ENCODE measurements around the gene AIPL1. TPM values are rescaled to one million over a fixed set of nuclear protein-coding genes. Genes with fewer than 3 reads are reported as not detected.

Gene AIPL1
- total RNA-seq, 1 donor from 2014 or later: 2.2 TPM

DNA sequence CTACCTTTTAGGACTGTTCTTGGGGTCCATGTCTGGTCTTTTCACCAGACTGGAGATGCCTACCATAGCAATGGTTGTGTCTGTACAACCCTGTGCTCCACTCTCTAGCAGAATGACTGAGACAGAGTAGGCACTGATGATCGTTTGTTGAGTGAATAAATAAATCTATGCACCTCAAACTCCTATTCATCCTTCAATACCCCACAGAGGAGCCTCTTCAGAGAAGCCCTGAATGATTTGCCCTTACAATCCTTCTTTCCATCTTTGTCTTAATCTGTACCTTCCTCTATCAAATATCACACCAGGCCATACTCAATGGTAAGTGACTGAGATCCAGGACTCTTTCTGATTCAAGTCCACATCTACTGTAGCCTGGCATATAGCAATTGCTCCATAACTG lies 32.6 kb upstream of the AIPL1 start:
- no peak for DNase-seq (ENCODE audit: low spot score)

DNA sequence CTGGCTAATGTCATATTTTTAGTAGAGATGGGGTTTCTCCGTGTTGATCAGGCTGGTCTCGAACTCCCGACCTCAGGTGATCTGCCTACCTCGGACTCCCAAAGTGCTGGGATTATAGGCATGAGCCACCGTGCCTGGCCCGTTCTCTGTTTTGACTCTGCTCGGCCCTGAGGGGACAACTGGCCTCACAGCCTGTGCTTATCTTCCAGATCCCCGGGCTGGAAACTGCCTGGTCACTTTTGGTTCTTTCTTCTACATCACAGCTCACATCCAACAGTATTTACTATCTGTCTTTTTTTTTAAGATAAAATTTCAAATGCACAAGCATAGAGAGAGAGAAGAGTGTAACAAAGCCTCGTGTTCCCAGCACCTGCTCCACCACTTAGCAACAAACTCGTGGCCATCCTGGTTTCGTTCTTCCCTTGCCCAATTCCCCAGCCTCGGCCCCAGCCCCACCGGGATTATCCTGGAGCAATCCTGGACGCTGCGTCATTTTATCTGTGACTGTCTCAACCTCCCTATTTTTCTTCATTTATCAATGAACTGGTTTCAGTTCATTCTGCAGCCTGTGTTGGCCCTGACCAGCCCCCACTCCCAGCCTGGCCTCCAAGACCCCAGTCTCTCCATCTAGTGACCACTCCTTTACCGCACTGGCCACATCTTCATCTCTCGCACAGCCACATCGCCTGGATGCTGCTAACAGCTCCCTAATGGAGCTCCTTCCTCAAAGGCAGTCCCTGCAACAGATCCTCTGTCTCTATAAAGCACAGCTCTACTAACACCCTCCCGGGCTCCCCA lies 30.5 kb upstream of the AIPL1 start:
- DNase-seq (ENCODE audit: low spot score): no peak

DNA sequence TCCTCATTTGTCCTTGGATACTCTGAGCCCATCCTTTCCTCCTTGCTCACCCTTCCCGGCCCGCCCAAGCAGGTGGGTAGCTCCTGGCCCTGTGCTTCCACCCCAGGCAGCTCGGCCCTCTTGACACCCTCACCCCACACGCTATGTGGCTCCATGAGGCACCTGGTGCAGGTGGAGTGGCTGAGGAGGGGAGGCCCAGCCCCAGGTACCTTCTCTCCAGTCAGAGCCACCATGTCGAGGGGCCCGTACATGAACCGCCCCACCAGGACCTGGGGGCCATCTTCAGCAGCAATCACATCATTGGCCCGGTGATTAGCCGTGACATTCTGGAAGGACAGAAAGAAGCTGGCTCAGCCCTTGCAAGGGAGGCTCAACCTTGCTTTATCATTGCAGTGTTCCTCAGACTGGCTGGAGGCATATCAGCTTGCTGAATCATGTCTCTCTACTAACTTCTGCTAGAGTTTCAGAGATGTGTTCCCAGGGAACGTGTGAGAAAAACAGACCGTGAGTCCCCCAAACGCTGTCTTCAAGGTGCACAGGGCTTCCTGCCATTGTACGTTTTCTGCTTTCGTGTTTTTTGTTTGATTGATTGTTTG lies 29.6 kb upstream of the AIPL1 start:
- DNase-seq (ENCODE audit: low spot score): no peak

DNA sequence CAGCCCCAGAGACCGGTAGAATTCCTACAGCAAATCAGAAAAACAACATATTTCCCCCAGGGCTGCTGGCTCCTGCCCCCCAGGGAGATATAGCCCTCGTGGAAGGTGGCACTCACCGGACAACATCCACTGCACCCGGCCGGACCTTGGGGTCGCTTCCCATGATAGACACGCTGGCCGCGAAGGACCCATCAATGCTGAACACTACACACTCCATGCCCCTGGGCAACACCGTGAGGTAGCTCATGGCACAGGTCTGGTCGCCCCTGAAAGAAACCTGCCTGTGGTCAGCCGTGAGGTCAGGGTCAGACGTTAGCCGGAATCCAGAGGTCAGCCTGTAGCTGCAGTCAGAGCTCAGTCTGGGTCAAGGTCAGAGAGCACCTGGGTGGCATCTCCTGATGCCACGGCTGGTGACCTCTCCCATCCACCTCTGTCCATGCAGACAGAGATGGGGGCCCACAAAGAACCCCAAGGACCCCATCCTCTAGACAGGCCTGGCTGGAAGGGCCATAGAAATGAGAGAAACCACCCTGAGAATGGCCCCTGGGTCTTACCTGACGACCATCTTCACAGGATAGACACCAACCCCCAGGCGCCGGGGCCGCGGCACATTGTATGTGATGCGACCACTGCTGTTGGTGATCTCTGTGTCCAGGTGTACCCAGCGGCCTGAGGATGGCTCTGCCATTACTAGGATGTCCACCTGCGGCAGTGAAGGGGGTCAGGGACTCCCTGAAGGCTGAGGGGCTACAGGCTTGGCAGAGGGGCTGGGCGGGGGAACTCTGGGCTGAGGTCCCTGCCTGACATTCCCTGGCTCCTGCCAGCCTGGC lies 28.9 kb upstream of the AIPL1 start:
- no peak for DNase-seq (ENCODE audit: low spot score)

DNA sequence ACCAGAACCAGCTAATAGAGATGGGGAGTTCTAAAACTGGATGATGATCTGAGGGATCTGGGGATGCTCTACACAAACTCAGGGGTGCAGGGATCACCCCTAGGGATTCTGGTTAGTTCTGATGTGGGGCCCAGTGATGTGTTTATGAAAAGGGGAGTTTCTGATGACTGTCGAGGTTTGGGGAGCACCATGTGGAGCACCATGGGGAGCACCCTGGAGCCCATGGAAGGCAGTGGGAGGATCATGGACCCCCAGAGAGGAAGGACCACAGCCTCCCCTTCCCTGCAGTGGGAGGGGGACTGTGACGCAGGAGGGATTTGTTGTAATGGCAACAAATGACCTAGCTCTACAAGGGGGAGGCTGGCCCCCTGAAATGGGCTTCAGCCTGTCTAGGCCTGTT lies 27.8 kb upstream of the AIPL1 start:
- DNase-seq (ENCODE audit: low spot score): no peak

DNA sequence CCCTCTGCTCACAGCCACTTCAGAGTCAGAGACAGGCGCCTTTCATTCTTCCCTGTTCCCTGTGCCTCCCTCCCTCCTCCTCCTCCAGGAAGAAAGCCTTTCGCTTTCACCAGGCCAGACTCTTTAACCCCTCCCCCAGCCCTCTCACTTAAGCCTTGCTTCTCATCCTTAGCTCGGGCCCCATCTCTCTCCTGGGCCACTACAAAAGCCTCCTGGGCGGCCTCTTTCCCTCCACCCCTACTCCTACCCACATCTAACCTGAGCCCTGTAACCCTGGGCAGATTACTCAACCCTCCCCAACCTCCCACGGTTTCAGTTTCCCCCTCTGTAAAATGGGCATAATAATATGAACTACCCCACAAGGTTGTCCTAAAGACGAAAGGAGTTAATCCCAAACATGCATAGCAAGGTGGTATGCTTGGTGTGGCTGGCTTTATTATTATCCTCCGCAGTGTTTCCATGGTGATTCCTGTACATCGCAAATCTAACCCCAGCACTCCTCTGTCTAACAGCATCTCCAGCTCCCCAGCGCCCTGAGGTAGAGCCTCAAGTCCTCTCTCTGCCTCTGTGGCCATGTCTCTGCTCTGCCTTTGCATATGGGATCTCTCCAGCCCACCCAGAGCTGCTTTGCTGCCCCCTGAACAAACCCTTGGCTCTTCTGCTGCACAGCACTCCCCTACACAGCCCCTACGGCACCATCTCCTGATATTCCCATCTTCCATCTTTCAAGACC lies 27.0 kb upstream of the AIPL1 start:
- DNase-seq (ENCODE audit: low spot score): no peak

DNA sequence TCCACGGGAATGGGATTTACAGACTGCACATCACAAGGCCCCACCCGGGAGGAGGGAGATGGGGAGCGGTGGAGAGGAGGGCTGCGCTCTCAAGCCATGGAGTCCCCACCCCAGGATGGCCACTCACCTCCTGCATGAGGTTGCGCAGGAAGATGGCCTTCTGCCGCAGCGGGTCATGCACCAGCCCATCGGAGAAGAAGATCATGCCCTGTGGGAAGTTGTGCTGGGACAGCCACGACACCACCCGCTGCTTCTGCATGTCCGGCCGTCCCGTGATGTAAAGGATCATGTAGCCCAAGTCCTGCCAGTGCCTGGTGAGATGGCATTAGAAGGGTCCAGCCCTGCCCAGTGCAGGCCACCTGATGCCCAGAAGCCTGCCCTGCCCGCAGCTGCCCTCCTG lies 26.3 kb upstream of the AIPL1 start:
- DNase-seq (ENCODE audit: low spot score): no peak

DNA sequence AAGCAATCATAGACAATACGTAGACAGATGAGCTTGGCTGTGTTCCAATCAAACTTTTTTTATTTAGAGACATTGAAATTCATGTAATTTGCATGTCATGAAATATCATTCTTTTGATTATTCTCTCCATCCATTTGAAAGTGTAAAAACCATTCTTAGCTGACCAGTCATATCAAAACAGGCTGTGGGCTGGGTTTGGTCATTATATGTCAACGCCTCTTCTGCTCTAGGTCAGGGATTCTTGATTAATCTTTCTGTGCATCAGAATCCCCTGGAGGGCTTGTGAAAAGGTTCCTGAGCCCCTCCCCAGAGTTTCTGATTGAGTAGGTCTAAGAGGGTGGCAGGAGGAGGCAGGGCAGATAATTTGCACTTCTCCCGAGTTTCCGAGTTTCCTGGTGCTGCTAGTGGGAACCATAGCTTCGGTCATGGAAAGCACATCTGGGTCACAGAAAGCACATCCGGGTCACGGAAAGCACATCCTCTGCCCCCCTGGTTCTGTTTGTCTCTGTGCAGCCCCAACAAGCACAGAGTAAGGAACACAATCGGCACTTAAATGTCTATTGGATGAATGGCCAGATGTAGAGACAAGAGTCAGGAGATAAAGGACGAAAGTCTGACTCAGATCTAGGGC lies 25.7 kb upstream of the AIPL1 start:
- no peak for DNase-seq (ENCODE audit: low spot score)

DNA sequence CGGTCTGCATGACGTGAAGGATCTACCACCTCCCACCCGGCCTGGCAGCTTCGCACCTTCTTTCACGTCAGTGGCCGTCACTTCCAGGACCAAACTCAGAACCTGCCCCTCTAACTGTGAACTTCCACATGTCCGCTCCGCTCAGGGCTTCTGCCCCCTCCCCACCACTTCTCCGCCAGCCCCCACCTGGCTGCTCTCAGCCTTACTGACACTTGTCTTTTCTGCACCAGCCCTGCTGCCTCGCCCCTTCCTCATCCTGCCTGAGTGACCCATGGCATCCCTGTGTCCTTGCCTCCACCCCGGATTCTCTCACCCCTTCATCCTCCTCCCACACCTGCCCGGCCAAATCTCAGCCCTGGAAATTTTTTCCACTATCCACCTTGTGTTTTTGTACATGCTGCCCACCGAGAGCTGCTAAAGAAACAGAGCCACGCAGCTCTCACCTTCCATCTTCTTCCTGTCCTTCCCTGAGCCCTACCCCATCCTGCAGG lies 23.6 kb upstream of the AIPL1 start:
- DNase-seq (ENCODE audit: low spot score): no peak

DNA sequence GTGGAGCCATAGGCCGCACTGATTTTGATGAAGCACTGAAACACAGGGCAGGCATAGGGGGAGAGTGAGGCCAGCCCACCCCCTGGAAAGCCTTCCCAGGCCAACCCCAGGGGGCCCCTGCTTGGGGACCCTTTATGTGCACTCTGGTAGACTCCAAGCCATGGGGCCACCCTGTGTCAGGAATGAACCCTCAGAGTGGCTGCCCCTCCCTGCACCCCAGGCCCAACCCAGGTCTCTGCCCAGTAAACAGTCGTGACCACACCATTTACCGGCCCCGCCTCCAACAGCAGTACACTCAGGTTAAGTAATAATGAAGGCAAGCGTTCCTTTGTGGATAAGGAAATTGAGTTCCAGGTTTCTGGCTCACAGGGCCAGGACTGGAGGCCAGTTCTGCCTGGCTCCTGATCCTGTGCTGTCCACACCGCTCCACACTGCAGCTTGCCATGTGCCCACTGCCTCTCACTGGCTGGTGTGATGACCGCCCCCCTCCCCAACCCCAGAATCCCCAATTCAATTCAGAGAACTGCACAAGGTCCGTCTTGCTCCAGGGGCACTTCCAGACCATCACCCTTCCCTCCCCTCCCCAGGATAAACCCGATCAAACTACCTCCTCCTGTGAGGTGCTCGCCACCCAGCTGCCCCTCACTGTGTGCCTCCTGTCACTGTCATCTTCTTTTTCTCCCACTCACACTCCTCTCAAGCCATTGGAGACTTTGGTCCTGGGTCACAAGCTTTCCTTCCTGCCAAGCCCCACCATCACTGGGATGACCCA lies 23.0 kb upstream of the AIPL1 start:
- DNase-seq (ENCODE audit: low spot score): no peak

DNA sequence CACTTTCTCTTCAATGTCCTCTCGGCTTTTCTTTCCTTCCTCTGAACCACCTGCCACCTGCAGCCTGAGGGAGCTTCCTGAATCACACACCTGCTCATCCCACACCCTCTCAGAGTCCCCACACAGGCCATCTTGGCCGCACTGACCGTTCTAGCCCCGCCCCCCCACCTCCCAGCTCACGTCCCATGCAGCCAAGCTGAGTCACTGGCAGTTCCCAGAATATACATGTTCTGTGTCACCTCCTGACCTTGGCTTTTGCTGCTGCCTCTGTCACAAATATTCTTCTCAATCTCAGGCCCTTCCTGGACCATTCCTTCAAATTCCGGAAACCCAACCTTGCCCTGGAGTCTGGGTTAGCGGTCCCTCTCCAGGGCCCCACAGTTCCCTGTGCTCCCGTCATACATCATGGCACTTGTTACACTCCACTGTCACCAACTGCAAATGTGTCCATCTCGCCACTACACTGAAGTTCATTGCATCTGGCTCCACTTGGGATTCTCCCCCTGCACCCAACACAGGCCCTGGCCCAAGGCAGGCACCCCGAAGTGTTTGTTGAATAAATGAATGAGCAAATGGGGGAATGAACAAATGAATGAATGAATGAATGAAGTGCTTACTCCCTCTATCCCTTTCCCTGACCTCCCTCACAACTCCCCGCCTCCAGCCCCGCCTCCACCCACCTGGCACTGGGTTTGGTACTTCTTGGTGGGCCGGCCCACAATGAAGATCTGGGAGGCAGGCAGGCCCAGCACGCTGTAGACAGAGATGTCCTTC lies 22.2 kb upstream of the AIPL1 start:
- no peak for DNase-seq (ENCODE audit: low spot score)

DNA sequence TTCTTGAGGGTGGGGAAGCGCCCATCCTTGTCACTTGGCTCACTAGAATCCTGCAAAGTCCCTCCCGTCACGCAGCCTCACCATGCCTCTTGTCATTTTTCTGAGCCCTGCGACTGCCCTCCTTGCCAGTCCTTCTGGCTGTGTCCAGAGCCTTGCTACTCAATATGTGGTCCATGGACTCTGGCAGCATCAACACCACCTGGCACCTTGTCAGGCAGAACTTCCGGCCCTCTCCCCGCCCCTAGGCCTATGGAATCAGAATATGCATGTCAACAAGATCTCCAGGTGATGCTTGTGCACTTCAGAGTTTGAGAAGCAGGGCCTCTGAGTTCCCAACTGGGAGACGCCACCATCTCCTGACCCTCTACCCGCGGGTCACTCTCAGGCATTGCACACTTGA lies 21.4 kb upstream of the AIPL1 start:
- no peak for DNase-seq (ENCODE audit: low spot score)

DNA sequence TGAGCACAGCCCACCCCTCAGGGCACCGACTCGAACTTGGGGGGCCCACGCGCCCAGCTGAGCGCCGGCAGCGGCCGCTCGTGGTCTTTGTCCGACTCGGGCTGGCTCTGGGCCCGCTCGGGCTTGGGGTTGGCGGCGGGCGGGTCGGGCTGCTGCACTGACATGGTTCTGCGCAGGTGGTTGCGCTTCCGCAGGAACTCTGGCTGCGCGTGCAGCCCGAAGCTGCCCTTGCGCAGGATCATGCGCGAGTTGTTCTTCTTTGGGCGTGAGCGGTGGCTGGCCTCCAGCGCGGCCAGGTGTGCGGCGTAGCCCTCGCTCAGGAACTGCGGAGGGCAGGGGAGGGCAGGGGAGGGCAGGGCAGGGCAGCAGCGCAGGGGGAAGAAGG lies 20.4 kb upstream of the AIPL1 start:
- no peak for DNase-seq (ENCODE audit: low spot score)

DNA sequence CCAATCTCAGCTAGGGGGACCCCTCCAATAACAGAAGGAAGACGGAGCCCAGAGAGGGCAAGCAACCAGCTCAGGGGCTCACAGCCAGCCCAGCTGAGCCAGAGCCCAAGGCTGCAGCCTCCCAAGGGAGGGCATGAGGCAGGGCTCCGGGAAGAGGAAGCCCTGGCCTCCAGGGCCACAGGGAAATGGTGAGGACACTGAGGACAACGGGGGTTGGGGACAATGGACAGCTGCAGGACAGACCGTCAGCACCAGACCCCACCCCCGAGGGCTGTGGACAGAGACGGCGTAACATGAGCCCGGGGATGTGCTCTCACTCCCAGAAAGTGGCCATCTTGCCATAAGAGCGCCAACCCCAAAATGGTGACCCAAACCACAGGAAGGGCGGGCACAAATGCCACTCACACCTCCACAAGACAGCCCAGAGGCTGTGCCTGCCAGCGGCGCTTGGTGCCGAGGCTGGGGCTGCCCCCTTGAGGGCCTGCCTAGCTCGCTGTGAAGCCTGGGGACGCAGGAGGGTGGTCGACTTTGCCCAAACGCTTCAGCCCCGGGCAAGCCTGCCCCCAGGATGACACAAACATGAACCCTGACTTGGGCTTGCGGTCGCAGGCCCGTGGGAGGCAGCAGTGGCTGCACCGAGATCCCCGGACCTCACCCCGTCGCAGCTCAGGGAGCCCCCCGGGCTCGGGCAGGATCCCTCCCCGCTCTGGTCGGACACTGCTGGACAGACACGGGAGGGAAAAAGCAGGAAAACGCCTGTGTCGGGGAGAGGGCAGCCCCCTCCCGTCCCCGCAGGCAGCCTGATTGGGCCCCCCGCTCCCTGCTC lies 19.8 kb upstream of the AIPL1 start:
- no peak for DNase-seq (ENCODE audit: low spot score)

DNA sequence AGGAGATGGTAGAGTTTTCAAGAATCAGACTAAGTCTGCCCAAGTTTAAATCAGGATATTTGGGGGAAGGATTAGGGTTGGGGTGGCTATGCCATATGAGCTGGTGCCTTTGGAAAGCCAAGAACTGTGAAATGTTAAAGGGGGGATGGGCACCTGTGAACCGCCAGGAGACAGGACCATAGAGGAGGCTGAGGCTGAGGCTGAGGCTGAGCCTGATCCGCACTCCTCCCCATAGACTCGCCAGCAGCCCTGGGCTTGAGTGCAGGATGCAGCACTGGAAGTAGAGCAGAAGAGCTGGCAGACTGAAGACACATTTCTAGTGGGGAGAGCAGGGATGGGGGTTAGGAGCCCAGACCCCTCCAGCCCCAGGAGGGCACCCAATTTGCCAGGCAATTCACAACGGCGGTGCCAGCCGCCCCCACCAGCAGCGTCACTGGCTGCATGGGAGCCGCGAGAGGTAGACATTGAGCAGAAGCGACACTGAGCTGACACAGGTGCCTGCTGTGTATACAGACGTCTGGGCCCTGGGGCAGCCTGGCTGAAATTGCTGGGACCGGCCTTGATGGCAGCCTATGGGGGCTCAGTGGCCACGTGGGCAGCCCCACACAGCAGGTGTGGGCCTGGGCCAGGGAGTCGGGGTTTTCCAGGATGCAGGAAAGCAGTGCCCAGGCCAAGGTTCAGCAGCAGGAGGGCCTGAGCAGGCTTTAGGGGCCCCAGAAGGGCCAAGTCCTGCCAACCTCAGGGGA lies 18.5 kb upstream of the AIPL1 start:
- DNase-seq (ENCODE audit: low spot score): no peak

DNA sequence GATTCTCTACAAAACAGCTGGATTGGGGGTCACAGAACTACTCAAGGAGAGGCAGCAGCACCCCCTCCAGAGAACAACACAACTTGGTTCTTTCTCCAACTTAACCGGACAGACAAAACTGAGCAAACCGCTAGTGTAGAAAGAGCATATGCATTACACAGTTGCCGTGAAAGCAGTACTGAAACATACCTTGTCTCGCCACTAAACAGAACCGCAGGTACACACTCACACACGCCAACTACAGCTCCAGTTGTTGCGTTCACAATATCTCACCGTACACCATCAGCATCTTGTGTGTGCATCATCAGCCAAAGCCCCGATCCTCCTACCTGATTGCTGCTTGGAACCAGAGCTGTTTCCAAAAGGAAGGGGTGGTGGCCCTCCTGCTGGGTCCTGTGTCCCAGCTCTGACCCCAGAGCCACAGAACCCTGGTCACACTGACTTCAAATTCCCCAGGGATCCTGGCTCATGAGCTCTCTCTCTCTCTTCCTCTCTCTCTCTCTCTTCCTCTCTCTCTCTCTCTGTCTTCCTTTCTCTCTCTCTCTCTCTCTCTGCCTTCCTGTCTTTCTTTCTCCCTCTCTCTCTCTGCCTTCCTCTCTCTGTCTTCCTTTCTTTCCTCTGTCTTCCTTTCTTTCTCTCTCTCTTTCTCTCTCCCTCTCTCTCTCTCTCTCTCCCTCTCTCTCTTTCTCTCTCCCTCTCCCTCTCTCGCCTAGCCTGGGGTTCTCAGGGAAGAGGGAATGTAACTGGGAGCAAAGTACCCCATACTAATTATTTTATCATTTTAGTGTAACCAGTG lies 17.7 kb upstream of the AIPL1 start:
- DNase-seq (ENCODE audit: low spot score): no peak

All from umbilical cord (tissue), 2 donors.